Testis (tissue), 3 donors: ENCODE data around the gene CXCR3. TPM values are rescaled to one million over a fixed set of nuclear protein-coding genes. Genes with fewer than 3 reads are reported as not detected.
"Not testable (repeated sequence)": the region's sequence is repeated elsewhere in the genome, so short reads cannot be mapped to it uniquely, and the experiment has no call there.

ENCODE experiments used
- DNase-seq: peaks from one replicate; pipeline ENCODE4 v3.0.0-alpha.2; 2019
- H3K27ac ChIP-seq, 2 donors: fragments of 200-600 bp; sonication (generic); one replicate each; pipeline ENCODE4 v1.5.1; 2019
- H3K27me3 ChIP-seq: fragments of 200-600 bp; sonication (generic); one replicate; pipeline ENCODE4 v1.5.1; 2019
- H3K36me3 ChIP-seq: fragments of 200-600 bp; sonication (generic); one replicate; pipeline ENCODE4 v1.5.1; 2017; ENCODE audit warnings: low read depth; ENCODE audit errors: missing control alignments
- H3K4me1 ChIP-seq: fragments of 200-600 bp; sonication (generic); one replicate; pipeline ENCODE4 v1.5.1; 2019
- H3K4me3 ChIP-seq, 2 donors: fragments of 200-600 bp; sonication (generic); one replicate each; pipeline ENCODE4 v1.5.1; 2017 to 2019
- H3K9me3 ChIP-seq: fragments of 200-600 bp; sonication (generic); one replicate; pipeline ENCODE4 v1.5.1; 2017
- CTCF ChIP-seq, 3 experiments: fragments of 450-650 bp in 2 of 3; fragments of 200-600 bp in 1 of 3; sonication (generic) in 1 of 3; IDR thresholded peaks; one replicate each; pipeline ENCODE4 v1.5.1; 2016 to 2019; ENCODE audit warnings: antibody characterized with exemption in 3 of 3, mild to moderate bottlenecking in 2 of 3, moderate library complexity in 1 of 3
- POLR2A ChIP-seq: fragments of 450-650 bp; IDR thresholded peaks from one replicate; pipeline ENCODE4 v1.6.1; 2017; ENCODE audit warnings: antibody characterized with exemption, mild to moderate bottlenecking, moderate library complexity
- WGBS, 2 donors: methylation state at CpG; one replicate each; pipeline ENCODE4 v1.1.5; 2018; 5-methylcytosine and 5-hydroxymethylcytosine counted together
- intact Hi-C: fragments of 100-400 bp; cut with DNase I; formaldehyde crosslinking; loops from one replicate; pipeline ENCODE4 v1.15.1; 2023; ENCODE audit warnings: low total_unique reads
- polyA plus RNA-seq: library from polyadenylated mRNA; stranded (reverse); fragments of 350-450 nt; fragmentation: Illumina TruSeq; extraction: RNeasy Lipid Tissue Mini Kit (QIAGEN cat#74804); gene quantifications from one replicate; pipeline ENCODE4 v1.2.3, GENCODE V29; 2014; ENCODE audit warnings: low read depth, low replicate concordance; ENCODE audit not compliant: insufficient read depth
- total RNA-seq, 2 donors: library from RNA; depleted of rRNA; stranded (reverse); fragments of >200 nt; gene quantifications; one replicate each; pipeline ENCODE4 v1.2.3, GENCODE V29; 2016

Gene CXCR3
- total and polyA plus RNA-seq, 3 donors from 2014 or later = 0.24 to 1.3 (median 0.43) TPM

GRCh38 chrX:71604796-71605568 lies 13.3 kb downstream of the CXCR3 start:
- intact Hi-C loops = no loop called here
- no peak for DNase-seq
- H3K4me3 ChIP-seq = no peak overlapping the region
- 78 to 80% methylated on average over 1 to 8 of the region's 8 CpGs for WGBS, 2 donors
- no peaks in the 10 kb centered on the region for H3K27me3 ChIP-seq
- TF ChIP-seq POLR2A (no peak), CTCF (IDR thresholded peaks at IDR 0.05) (no peak)
- no peaks in the 10 kb centered on the region for H3K36me3 ChIP-seq
- no peak overlapping the region for H3K27ac ChIP-seq
- H3K4me1 ChIP-seq = no peaks in the 10 kb centered on the region
- H3K9me3 ChIP-seq = no peaks in the 10 kb centered on the region

GRCh38 chrX:71604141-71604540 lies 14.2 kb downstream of the CXCR3 start:
- H3K27ac ChIP-seq = no peak overlapping the region
- H3K4me3 ChIP-seq = no peak overlapping the region
- no peaks in the 10 kb centered on the region for H3K9me3 ChIP-seq
- DNase-seq = no peak
- TF ChIP-seq POLR2A (no peak), CTCF (IDR thresholded peaks at IDR 0.05) (no peak)
- no peaks in the 10 kb centered on the region for H3K36me3 ChIP-seq
- H3K4me1 ChIP-seq = no peaks in the 10 kb centered on the region
- no peaks in the 10 kb centered on the region for H3K27me3 ChIP-seq
- 91 to 96% methylated on average over 7 to 10 of the region's 10 CpGs for WGBS, 2 donors
- intact Hi-C loops = no loop called here

GRCh38 chrX:71603618-71604017 lies 14.7 kb downstream of the CXCR3 start:
- no peaks in the 10 kb centered on the region for H3K36me3 ChIP-seq
- intact Hi-C loops = no loop called here
- no peaks in the 10 kb centered on the region for H3K4me1 ChIP-seq
- no peak overlapping the region for H3K4me3 ChIP-seq
- H3K9me3 ChIP-seq = no peaks in the 10 kb centered on the region
- H3K27me3 ChIP-seq = no peaks in the 10 kb centered on the region
- no peak for TF ChIP-seq CTCF (IDR thresholded peaks at IDR 0.05)
- TF ChIP-seq POLR2A = no peak
- WGBS, 2 donors = 88 to 89% methylated on average over 28 to 33 of the region's 33 CpGs
- no peak overlapping the region for H3K27ac ChIP-seq
- no peak for DNase-seq

- no peak overlapping the region for H3K27ac ChIP-seq
- DNase-seq = no peak
- no peaks in the 10 kb centered on the region for H3K27me3 ChIP-seq
- WGBS, 2 donors = 76 to 86% methylated on average over 2 of the region's 2 CpGs
- TF ChIP-seq CTCF (IDR thresholded peaks at IDR 0.05) = no peak
- TF ChIP-seq POLR2A = no peak
- no peaks in the 10 kb centered on the region for H3K4me1 ChIP-seq
- H3K4me3 ChIP-seq = no peak overlapping the region
- H3K9me3 ChIP-seq = no peaks in the 10 kb centered on the region
- intact Hi-C loops = no loop called here
- no peaks in the 10 kb centered on the region for H3K36me3 ChIP-seq
Observed at GRCh38 chrX:71599965-71600364, 18.3 kb downstream of the CXCR3 start.

- H3K4me3 ChIP-seq, DNase-seq, H3K36me3 ChIP-seq, H3K27me3 ChIP-seq, intact Hi-C loops, H3K27ac ChIP-seq, H3K9me3 ChIP-seq, H3K4me1 ChIP-seq: not testable (repeated sequence)
- WGBS, 2 donors = 87% methylated on average over 6 of the region's 8 CpGs; no CpG with 5 or more reads in 1 of the 2 donors
Observed at GRCh38 chrX:71593210-71593609, 25.1 kb downstream of the CXCR3 start.
